Effector CD8-positive, alpha-beta T cell (primary cell): ENCODE data around the gene LRRC10B.

Source experiments
- DNase-seq: peaks from one replicate; lab custom pipeline; 2025; lab: John Stamatoyannopoulos, UW

LRRC10B gene

GRCh38 chr11:61486779-61487178 lies 21.8 kb upstream of the LRRC10B start:
- no peak for DNase-seq

GRCh38 chr11:61487342-61488025 lies 21.1 kb upstream of the LRRC10B start:
- no peak for DNase-seq

- no peak for DNase-seq
Measured at GRCh38 chr11:61488651-61489291, 19.8 kb upstream of the LRRC10B start.

- no peak for DNase-seq
Measured at GRCh38 chr11:61489833-61490721, 18.5 kb upstream of the LRRC10B start.

- no peak for DNase-seq
Measured at GRCh38 chr11:61491736-61492395, 16.7 kb upstream of the LRRC10B start.

GRCh38 chr11:61494381-61494961 lies 14.1 kb upstream of the LRRC10B start:
- DNase-seq, result no peak

- no peak for DNase-seq
Measured at GRCh38 chr11:61495801-61496601, 12.5 kb upstream of the LRRC10B start.

- DNase-seq, result no peak
Measured at GRCh38 chr11:61496602-61497400, 11.7 kb upstream of the LRRC10B start.

- DNase-seq, result no peak
Measured at GRCh38 chr11:61497473-61497872, 11.1 kb upstream of the LRRC10B start.

GRCh38 chr11:61497876-61498275 lies 10.7 kb upstream of the LRRC10B start:
- no peak for DNase-seq

GRCh38 chr11:61498767-61499341 lies 9.7 kb upstream of the LRRC10B start:
- no peak for DNase-seq

- no peak for DNase-seq
Measured at GRCh38 chr11:61499816-61500491, 8.6 kb upstream of the LRRC10B start.

GRCh38 chr11:61502522-61502921 lies 6.0 kb upstream of the LRRC10B start:
- DNase-seq, result no peak

- no peak for DNase-seq
Measured at GRCh38 chr11:61503135-61503770, 5.3 kb upstream of the LRRC10B start.

GRCh38 chr11:61505106-61505505 lies 3.4 kb upstream of the LRRC10B start:
- no peak for DNase-seq

GRCh38 chr11:61505640-61506155 lies 2.9 kb upstream of the LRRC10B start:
- no peak for DNase-seq

- no peak for DNase-seq
Measured at GRCh38 chr11:61507012-61507768, 1.4 kb upstream of the LRRC10B start.
